Frontal cortex (tissue), 4 donors: ENCODE data around the gene COL9A1. TPM values are rescaled to one million over a fixed set of nuclear protein-coding genes. Genes with fewer than 3 reads are reported as not detected.

Experiments used
- DNase-seq, 2 donors: peaks; one replicate each; pipeline ENCODE4 v3.0.0; 2012; ENCODE audit warnings: low spot score in 2 of 2
- FAIRE-seq: peaks from 2 replicates; lab custom pipeline; 2012; peaks lifted over from hg19 to GRCh38; lab: Jason Lieb, UNC
- total RNA-seq: library from RNA; depleted of rRNA; stranded (reverse); fragments of >200 nt; gene quantifications from one replicate; pipeline ENCODE4 v1.2.3, GENCODE V29; 2014
- donor health status: control.
- donor health status: control.
- donor health status: control.

The COL9A1 gene
- total RNA-seq, 1 donor from 2014 or later = 3.3 TPM

DNA sequence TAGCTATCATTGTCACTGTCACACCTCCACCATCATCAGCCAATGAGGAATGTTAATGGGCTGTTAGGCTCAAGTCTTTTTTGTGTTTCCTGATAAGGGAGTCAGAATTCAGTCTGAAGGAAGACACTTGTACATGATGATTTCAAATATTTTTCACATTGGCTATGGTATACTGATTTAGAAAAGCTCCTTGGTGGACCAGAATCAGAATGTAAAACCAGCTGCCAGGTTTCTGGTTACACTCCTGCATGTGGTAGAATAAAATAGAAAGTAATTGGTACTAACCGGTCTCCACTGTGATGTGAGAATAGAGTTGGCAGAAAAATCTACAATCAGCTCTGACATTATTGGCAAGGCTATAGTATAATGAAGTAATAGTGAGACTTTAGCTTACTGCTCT is 10.7 kb downstream of the COL9A1 start:
- no peak for FAIRE-seq
- DNase-seq = no peak

- FAIRE-seq (peak; percentile 80), DNase-seq (no peak)
Measured at GRCh38 chr6:70289299-70289698, 13.6 kb downstream of the COL9A1 start.

DNA sequence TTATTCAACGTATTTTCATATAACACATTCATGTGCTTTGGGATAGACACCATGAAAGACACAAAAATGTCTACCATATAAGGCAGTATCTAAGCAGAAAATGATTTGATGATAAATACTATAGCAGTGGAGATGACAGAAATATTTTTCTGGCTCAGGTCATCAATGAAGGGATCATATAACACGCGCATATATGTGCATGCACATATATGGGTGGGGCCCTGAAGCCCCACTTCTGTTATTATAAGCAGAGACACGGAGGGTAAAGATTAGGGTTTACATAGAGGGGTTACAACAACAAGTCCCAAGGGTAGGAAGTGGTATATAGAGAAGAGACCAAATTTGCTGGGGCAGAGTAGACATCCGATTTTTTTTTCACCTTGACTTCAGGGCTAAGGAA is 16.0 kb downstream of the COL9A1 start:
- FAIRE-seq (no peak), DNase-seq (no peak)

DNA sequence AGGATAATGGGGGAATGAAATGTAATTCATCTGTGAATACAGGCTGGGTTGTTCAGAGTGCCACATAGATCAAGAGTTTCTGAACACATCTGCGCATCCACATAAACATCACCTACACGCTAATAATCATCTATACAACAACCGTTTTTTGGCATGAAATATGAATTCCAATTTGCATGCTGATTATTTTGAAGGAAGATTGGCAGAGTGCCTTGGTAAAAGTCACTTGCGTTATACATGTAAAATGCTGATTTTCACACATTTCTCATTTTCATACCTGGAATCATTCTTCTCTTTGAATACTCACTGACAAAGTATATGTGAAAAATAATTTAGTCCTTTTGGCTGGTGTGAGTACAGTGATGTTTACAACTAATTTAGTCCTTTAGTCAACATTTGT is 17.7 kb downstream of the COL9A1 start:
- FAIRE-seq = no peak
- DNase-seq = no peak

- DNase-seq = no peak
- FAIRE-seq = no peak
Measured at GRCh38 chr6:70282919-70283461, 19.9 kb downstream of the COL9A1 start.

DNA sequence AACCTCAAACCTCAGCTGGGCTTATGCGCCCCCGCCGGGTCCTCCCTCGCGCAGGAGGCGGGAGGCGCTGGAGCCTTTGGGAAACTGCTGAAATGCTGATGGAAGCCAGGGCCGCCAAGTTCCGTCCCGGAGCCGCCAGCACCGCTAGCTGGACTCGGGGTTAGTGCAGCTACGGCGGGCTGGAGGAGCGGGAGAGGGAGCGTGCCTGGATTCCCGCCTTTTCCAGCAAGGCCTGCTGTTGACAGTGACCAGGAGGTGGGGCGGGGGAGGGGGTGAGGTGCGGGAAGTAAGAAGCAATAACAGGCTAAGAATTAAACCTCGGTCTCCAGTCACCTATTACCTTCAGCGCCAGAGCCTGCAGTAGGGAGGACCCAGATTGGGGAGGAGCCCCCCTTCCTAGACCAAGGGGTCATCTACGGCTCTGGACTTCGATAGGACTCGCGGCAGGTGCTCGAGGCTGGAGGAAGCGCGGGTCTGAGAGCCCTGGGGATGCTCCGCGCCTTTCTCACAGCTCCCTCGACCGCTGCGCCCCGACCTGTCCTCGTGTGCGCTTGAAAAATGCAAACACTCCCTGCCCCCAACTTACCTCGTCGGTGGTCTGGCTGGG is 20.5 kb downstream of the COL9A1 start:
- FAIRE-seq (no peak), DNase-seq (no peak)

DNA sequence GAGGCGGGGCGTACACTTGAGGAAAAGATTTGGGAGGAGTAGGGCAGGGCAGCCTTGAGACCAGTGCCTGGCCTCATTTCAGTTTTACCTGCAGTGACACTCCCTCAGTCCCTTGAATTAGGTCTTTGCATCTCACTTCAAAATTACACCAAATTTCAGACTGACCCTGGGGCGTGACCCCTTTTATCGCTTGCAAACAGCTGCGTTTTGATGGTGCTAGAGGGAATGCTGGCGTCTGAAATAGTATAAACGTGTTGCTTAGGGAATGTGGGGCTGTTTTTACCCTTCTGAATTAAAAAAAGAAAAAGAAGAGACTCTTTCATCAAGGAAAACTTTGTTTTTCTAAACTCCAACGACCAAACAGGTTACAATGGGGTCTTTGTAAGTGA is 21.0 kb downstream of the COL9A1 start:
- DNase-seq (no peak), FAIRE-seq (no peak)

GRCh38 chr6:70280400-70280853 is 22.5 kb downstream of the COL9A1 start:
- DNase-seq (no peak), FAIRE-seq (no peak)

DNA sequence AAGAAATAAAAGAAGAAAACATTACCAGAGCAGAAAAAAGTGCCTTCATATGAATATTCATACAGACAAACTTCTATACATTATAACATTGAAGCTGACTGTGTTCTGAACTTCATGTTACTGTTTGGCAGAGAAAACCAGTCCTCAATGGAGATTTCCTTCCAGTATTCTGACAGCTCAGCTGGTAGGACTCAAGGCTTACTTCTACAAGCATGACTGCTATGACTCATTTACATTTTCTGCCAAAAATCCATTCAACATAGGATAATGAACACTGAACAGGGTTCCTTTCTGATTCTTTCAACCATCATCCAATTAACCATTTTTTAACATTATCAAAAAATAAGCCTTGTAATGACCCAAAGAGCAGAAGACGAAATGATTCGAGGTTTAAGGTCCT is 25.4 kb downstream of the COL9A1 start:
- no peak for FAIRE-seq

GRCh38 chr6:70274338-70274737 is 28.5 kb downstream of the COL9A1 start:
- FAIRE-seq (no peak), DNase-seq (no peak)

More for the DNA sequence above, 25.4 kb downstream of the COL9A1 start:
- no peak for DNase-seq

GRCh38 chr6:70272071-70272470 is 30.8 kb downstream of the COL9A1 start:
- DNase-seq = no peak
- no peak for FAIRE-seq

DNA sequence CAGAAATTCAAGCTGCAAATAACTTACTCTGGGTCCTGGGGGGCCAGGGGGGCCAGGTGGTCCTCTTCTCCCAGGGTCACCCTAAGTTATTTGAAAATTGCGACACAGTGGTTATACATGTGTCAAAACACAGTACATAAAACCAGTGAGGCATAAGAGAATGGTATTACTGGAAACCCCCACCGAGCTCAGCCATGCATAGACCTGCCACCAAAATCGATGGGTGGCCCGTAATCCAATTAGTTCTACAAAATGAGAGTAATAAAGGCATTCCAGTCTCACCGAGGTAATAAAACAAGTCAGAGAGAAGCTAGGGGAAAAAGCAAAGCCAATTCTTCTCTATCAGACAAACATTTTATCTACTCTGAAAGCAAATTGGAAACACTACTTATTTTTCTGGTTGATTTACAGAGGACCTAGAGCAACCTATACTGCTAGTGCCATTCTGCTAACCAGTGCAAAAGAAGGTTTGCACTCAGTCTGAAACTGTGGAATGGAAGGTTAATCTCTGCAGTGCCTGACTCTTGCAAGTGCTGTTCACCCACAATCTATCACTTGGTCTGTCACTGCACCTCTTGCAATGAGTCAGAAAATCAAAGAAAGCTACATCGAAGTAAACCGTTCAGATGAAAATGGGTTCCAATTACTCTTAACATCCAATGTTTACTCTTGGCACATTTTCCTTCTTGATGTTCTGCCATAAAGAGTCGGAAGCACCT is 32.4 kb downstream of the COL9A1 start:
- DNase-seq (no peak), FAIRE-seq (no peak)

GRCh38 chr6:70266142-70266541 is 36.7 kb downstream of the COL9A1 start:
- DNase-seq (no peak), FAIRE-seq (no peak)

DNA sequence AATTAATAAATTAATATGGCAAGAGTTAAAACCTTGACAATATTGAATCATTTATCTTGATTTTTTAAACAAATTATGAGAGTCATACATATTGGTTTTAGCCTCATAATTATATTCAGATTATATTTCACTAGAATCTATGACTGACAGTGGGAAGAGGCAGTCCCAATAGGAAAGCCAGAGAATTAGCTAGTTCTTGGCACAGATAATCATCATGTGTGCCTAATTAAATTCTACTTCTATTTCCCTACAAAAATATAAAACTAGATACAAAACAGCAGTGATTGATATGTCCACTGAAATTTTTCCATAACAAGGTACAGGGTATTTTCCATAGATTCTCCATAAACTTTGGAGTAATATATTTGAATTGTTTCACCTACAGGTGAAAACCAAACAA is 38.6 kb downstream of the COL9A1 start:
- FAIRE-seq (no peak), DNase-seq (no peak)

DNA sequence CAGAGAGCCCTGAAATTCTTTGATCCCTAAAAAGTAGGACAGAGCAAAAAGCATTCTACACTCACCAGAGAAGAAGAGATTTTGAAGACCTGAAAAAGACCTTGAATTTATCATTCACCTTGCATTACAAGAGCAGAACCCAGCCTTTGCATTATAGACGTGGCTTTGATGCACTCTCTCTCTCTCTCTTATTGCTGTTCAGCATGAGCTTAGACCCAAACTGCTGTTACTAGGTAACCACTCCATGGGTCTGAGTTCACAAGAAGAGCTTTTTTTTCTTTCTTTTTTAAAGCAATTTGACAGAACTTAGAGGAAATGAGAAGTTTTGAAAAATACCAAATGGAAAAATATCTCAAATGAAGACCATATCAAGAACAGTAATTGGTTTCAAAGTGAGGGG is 44.4 kb downstream of the COL9A1 start:
- no peak for DNase-seq
- FAIRE-seq = no peak

DNA sequence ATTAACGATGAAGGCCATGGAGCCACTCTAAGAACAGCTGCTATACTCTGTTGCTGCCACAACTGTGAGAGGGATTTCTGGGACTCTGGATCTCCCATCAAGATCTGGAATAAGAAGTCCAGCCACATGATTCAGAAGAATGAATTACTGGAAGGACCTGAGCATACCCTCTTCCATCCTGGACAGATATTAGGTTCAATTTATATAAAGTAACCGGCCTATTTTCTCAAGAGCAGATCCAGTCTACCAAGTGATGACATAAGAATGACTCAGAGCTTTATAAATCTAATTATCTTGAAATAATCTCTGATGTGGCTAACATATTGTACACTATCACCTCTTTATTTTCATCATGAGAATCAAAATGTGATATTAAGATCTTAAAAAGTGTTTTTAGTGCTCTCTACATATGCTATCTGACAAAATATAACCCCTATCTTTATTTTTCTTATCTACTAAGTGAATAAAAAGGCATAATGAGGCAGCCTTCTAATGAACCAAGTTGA is 45.1 kb downstream of the COL9A1 start:
- FAIRE-seq = no peak

DNA sequence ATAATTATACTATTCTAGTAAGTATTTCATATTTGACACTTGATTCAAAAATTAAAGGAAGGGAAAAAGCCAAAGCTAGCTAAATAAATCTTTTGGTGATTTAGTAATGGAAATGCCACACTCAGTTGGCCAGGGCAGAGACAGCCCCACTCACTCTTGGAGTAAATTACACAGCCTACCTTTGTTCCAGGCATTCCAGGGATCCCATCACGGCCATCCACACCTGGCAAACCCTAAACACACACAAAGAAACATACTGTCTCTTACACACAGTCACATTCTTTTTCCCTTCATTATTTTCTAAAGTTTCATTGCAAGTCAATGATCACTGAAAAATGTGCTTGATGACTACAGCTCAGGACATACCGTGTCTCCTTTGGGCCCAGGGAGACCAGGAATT is 48.1 kb downstream of the COL9A1 start:
- FAIRE-seq = no peak
- DNase-seq = no peak

More for the DNA sequence above, 45.1 kb downstream of the COL9A1 start:
- no peak for DNase-seq

DNA sequence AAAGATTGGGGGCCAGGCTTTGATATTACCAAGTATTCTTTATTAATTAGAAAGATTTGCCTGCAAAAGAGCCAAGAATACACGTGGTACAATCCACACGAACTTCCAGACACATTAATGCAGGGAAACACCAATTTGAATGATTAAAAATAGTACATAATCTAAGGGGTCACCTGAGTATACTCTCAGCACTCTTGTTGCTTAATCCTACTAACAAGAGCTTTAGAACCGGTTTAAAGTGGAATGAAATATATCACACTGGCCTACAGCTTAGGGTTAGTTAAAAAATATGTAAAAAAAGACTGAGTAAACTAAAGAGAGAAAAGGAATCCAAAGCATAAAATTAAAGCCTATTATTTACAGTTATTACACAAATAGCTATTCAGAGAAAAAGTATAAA is 49.0 kb downstream of the COL9A1 start:
- FAIRE-seq (no peak), DNase-seq (no peak)

DNA sequence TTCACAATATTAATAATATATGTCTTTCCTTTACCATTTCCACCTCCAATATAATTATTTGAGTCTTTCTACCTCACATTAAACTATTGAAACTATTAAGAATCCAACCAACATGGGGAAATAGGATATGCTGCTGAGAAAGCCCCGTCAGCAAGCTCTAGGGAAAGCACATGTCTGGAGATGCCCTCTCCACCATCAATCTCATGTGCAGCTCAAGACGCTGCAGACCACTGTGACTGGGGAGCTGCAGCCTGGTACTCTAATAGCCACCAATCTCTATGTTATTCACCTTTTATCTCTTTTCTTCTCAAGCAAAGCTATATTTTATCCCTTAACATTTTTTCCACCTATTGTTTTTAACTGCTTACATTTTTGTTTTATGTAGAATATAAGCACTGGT is 50.3 kb downstream of the COL9A1 start:
- no peak for DNase-seq
- FAIRE-seq = no peak

- DNase-seq (no peak), FAIRE-seq (no peak)
Measured at GRCh38 chr6:70246118-70246517, 56.8 kb downstream of the COL9A1 start.

DNA sequence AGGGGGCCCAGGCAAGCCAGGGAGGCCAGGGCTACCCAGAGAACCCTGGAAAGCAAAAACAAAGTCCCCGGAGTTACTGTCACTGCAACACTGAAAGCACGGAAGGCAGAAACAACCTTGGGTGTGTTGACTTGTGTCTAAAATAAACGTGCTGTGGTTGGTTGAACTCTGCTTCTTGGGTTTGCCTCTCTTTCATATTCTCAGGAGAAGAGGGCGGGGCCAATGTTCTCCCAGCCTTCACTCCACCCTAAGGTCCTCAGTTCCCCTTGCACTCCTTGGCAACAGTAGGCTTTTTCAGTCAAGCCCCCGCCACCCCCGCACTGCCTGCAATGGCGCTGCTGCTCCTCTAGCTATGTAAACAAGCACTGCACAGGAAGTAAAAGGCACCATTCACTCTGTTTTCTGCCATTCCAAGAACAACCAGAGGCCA is 60.9 kb downstream of the COL9A1 start:
- peak in 1 of 2 donors; percentile 4 for DNase-seq
- no peak for FAIRE-seq
